Measurements from ENCODE around the gene NTM.
"Not testable (repeated sequence)": the region's sequence is repeated elsewhere in the genome, so short reads cannot be mapped to it uniquely, and the experiment has no call there.

Gene NTM

GRCh38 chr11:132069593-132069992 is 699.2 kb downstream of the NTM start:
- not testable (repeated sequence) for DNase-seq

GRCh38 chr11:132070907-132071306 is 700.5 kb downstream of the NTM start:
- DNase-seq, result not testable (repeated sequence)

- DNase-seq, result peak; percentile 98
Measured at GRCh38 chr11:132072044-132072857, 701.8 kb downstream of the NTM start.

- DNase-seq, result no peak
Measured at GRCh38 chr11:132072858-132073211, 702.4 kb downstream of the NTM start.

GRCh38 chr11:132073787-132074186 is 703.4 kb downstream of the NTM start:
- no peak for DNase-seq

GRCh38 chr11:132075447-132075846 is 705.0 kb downstream of the NTM start:
- no peak for DNase-seq

GRCh38 chr11:132077416-132077815 is 707.0 kb downstream of the NTM start:
- no peak for DNase-seq

- DNase-seq, result no peak
Measured at GRCh38 chr11:132078264-132079076, 708.1 kb downstream of the NTM start.

GRCh38 chr11:132080127-132080526 is 709.7 kb downstream of the NTM start:
- DNase-seq, result no peak

GRCh38 chr11:132082566-132082965 is 712.2 kb downstream of the NTM start:
- DNase-seq, result peak; percentile 35

GRCh38 chr11:132084433-132084832 is 714.0 kb downstream of the NTM start:
- no peak for DNase-seq

GRCh38 chr11:132087148-132087547 is 716.7 kb downstream of the NTM start:
- DNase-seq, result peak; percentile 33

- peak; percentile 52 for DNase-seq
Measured at GRCh38 chr11:132088551-132088950, 718.1 kb downstream of the NTM start.

- DNase-seq, result no peak
Measured at GRCh38 chr11:132093536-132094259, 723.3 kb downstream of the NTM start.

GRCh38 chr11:132094598-132094997 is 724.2 kb downstream of the NTM start:
- DNase-seq, result no peak

GRCh38 chr11:132095230-132096131 is 725.1 kb downstream of the NTM start:
- no peak for DNase-seq

- no peak for DNase-seq
Measured at GRCh38 chr11:132096132-132096825, 725.9 kb downstream of the NTM start.

- peak; percentile 63 for DNase-seq
Measured at GRCh38 chr11:132099692-132100091, 729.3 kb downstream of the NTM start.

- no peak for DNase-seq
Measured at GRCh38 chr11:132100583-132100982, 730.2 kb downstream of the NTM start.

- DNase-seq, result no peak
Measured at GRCh38 chr11:132101881-132102280, 731.5 kb downstream of the NTM start.

- no peak for DNase-seq
Measured at GRCh38 chr11:132103021-132103420, 732.6 kb downstream of the NTM start.
